Activated naive CD8-positive, alpha-beta T cell treated with anti-CD3 and anti-CD28 coated beads, Interleukin-2, amount 10 ng/mL, durations not matched to agents 7 days and 5 days (primary cell): ENCODE results near the gene HUNK. TPM values are rescaled to one million over a fixed set of nuclear protein-coding genes. Genes with fewer than 3 reads are reported as not detected.

Experiments used
- ATAC-seq: fragments of 150-1000 bp; cut with Tn5 transposase; one replicate; pipeline ENCODE4 v1.10.0; 2021; ENCODE audit warnings: low read depth, moderate library complexity
- POLR2A ChIA-PET: fragments of 350-600 bp; sonication (Branson Sonifier 250); formaldehyde crosslinking; loops from one replicate; lab custom pipeline; 2021; ENCODE audit warnings: antibody characterized with exemption; lab: Charles Lee
- DNase-seq: peaks from one replicate; pipeline ENCODE4 v3.0.0; 2021
- H3K27ac Mint-ChIP-seq: one replicate; pipeline ENCODE4 v1.8.0; 2022; ENCODE audit warnings: mild to moderate bottlenecking, mixed read lengths
- H3K27me3 Mint-ChIP-seq: one replicate; pipeline ENCODE4 v1.8.0; 2022; ENCODE audit warnings: mild to moderate bottlenecking, moderate library complexity, mixed read lengths
- H3K36me3 Mint-ChIP-seq: one replicate; pipeline ENCODE4 v1.8.0; 2021; ENCODE audit warnings: mild to moderate bottlenecking, mixed read lengths
- H3K4me1 Mint-ChIP-seq: one replicate; pipeline ENCODE4 v1.8.0; 2021; ENCODE audit warnings: mixed read lengths
- H3K4me3 Mint-ChIP-seq: one replicate; pipeline ENCODE4 v1.8.0; 2022; ENCODE audit warnings: mild to moderate bottlenecking, moderate library complexity, mixed read lengths
- H3K9me3 Mint-ChIP-seq: one replicate; pipeline ENCODE4 v1.8.0; 2021; ENCODE audit warnings: mixed read lengths
- total RNA-seq, 2 experiments: library from RNA; stranded (reverse); gene quantifications; one replicate each; pipeline ENCODE4 v1.2.3, GENCODE V29; 2021

Gene HUNK
- total RNA-seq, 2 experiments from 2014 or later, result 0.48 to 0.78 TPM

DNA sequence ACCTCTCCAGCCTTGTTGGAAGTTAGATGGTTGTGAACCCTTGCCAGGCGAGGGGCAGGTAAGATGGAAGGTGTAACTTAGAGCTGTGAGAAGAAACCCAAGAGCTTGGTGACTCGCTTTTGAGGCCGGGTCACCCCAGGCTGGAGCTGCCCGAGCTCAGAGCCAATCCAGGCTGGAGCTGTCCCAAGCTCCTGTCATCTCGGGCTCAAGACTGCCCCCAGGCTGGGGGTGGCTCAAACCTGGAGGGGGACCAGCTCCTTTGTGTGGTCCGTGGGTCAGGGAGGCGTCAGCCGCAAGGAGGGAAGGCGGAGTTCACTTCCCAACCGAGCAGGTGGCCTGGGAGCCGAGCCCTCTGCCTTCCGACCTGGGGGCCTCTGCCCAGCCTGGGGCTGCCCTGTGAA lies 2.0 kb downstream of the HUNK start:
- Mint-ChIP-seq H3K9me3 (no peaks in the 10 kb centered on the region), H3K4me3 (no peak overlapping the region), H3K36me3 (no peaks in the 10 kb centered on the region), H3K27ac (no peak overlapping the region), H3K4me1 (peaks cover 6% of the 10 kb centered on the region), H3K27me3 (peaks cover 46% of the 10 kb centered on the region)
- no peak for ATAC-seq
- DNase-seq, result no peak
- POLR2A ChIA-PET, result no interaction called here

- DNase-seq (no peak), ATAC-seq (no peak)
- peaks cover 6% of the 10 kb centered on the region for H3K4me1 Mint-ChIP-seq
- POLR2A ChIA-PET, result no interaction called here
- H3K4me3 Mint-ChIP-seq, result no peak overlapping the region
- peaks cover 39% of the 10 kb centered on the region for H3K27me3 Mint-ChIP-seq
- no peaks in the 10 kb centered on the region for H3K36me3 Mint-ChIP-seq
- H3K9me3 Mint-ChIP-seq, result no peaks in the 10 kb centered on the region
- H3K27ac Mint-ChIP-seq, result no peak overlapping the region
Observed at GRCh38 chr21:31875496-31876015, 2.7 kb downstream of the HUNK start.

DNA sequence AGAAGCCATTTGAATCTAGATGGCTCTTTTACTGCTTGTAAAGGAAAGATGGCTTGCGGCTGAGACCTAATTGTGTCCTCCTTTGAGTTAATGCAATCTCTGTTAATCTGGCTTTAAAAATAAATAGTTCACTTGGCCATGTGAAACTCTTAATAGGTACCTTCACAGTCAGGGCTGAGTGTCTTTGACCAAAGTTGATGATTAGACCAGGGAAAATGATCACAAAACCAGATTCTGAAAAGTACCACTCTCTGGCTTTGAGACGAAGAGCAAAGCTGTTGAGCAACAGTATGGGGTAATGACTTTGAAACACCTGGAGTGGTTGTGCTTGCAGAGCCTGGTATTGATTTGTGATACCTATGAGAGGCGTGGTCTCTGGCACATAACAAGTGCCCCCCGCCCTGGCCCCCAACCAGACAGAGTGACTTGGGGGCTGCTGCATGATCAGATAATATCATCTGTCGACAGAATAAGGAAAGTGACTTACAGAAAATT lies 4.7 kb downstream of the HUNK start:
- H3K27me3 Mint-ChIP-seq, result peaks cover 23% of the 10 kb centered on the region
- POLR2A ChIA-PET, result no interaction called here
- ATAC-seq, result no peak
- H3K9me3 Mint-ChIP-seq, result no peaks in the 10 kb centered on the region
- peaks cover under 1% of the 10 kb centered on the region for H3K4me1 Mint-ChIP-seq
- H3K36me3 Mint-ChIP-seq, result no peaks in the 10 kb centered on the region
- DNase-seq, result no peak
- H3K4me3 Mint-ChIP-seq, result no peak overlapping the region
- H3K27ac Mint-ChIP-seq, result no peak overlapping the region

DNA sequence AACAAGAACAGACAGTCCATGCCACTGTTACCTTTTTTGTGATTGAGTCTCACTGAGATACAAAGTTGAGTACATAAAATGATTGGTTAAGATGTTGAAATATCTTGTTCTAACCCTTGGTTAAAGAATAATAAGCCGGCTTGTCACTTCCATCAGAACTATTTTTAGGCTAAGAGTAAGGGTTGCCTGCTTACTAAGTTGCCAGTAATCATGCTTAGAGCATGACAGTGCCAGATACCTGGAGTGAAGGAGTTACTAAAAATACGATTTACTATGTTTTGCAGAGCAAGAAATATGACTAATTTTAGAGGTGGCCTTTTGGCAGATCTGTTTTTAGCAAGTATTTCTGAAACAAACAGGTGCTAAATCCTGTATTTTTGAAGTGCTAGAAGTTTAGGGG lies 6.0 kb downstream of the HUNK start:
- H3K36me3 Mint-ChIP-seq, result no peaks in the 10 kb centered on the region
- H3K9me3 Mint-ChIP-seq, result no peaks in the 10 kb centered on the region
- H3K4me1 Mint-ChIP-seq, result no peaks in the 10 kb centered on the region
- H3K4me3 Mint-ChIP-seq, result no peak overlapping the region
- H3K27me3 Mint-ChIP-seq, result peaks cover 22% of the 10 kb centered on the region
- no peak overlapping the region for H3K27ac Mint-ChIP-seq
- ATAC-seq (no peak), DNase-seq (no peak)
- POLR2A ChIA-PET, result no interaction called here

- H3K9me3 Mint-ChIP-seq, result no peaks in the 10 kb centered on the region
- DNase-seq, result no peak
- ATAC-seq, result no peak
- H3K27ac Mint-ChIP-seq, result no peak overlapping the region
- peaks cover 22% of the 10 kb centered on the region for H3K27me3 Mint-ChIP-seq
- H3K4me3 Mint-ChIP-seq, result no peak overlapping the region
- no peaks in the 10 kb centered on the region for H3K4me1 Mint-ChIP-seq
- no peaks in the 10 kb centered on the region for H3K36me3 Mint-ChIP-seq
- POLR2A ChIA-PET, result no interaction called here
Observed at GRCh38 chr21:31879241-31879650, 6.4 kb downstream of the HUNK start.

DNA sequence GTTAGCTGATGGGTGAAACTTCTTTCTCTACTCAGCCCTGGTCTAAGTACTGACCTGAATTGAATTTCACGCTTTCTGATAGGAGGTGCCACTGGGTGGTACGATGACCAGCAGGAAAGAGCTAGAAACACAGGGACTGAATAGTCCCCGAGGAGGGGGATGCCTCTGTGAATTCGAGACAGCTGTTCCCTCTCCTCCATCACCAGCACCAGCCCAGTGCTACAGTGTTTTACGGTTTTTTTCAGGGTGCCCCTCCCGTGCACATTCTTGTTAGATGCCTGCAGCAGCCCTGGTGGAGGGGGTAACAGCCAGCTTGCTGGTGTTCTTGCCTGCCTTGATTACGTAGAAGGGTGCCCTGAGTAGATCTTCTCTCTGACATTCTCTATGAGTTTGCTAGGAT lies 7.1 kb downstream of the HUNK start:
- POLR2A ChIA-PET, result no interaction called here
- Mint-ChIP-seq H3K36me3 (no peaks in the 10 kb centered on the region), H3K9me3 (no peaks in the 10 kb centered on the region), H3K4me3 (no peak overlapping the region), H3K27ac (no peak overlapping the region), H3K4me1 (no peaks in the 10 kb centered on the region), H3K27me3 (peaks cover 19% of the 10 kb centered on the region)
- DNase-seq (no peak), ATAC-seq (no peak)

GRCh38 chr21:31880816-31881215 lies 8.0 kb downstream of the HUNK start:
- Mint-ChIP-seq H3K36me3 (no peaks in the 10 kb centered on the region), H3K4me3 (no peak overlapping the region), H3K27ac (no peak overlapping the region), H3K4me1 (no peaks in the 10 kb centered on the region), H3K27me3 (peaks cover 10% of the 10 kb centered on the region), H3K9me3 (no peaks in the 10 kb centered on the region)
- POLR2A ChIA-PET, result no interaction called here
- DNase-seq, result no peak
- no peak for ATAC-seq

DNA sequence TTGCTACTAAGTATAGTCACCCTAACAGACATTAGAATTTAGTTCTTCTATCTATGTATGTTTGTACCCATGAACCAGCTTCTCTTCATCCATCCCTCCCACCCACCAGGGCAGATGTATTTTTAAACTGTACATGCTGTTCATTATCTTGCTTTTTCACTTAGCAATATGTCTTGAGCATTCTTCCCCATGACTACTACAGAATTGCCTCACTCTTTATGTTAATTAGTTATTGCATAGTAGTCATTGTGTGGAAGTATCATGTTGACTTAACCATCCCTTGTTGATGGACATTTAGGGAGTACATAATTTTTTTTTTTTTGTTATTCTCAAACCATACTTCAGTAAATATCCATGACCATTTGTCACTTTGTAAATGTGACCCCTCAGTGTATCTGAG lies 9.9 kb downstream of the HUNK start:
- Mint-ChIP-seq H3K27me3 (peaks cover 4% of the 10 kb centered on the region), H3K9me3 (no peaks in the 10 kb centered on the region), H3K27ac (no peak overlapping the region), H3K36me3 (no peaks in the 10 kb centered on the region), H3K4me3 (no peak overlapping the region), H3K4me1 (no peaks in the 10 kb centered on the region)
- ATAC-seq (no peak), DNase-seq (no peak)
- POLR2A ChIA-PET, result no interaction called here

DNA sequence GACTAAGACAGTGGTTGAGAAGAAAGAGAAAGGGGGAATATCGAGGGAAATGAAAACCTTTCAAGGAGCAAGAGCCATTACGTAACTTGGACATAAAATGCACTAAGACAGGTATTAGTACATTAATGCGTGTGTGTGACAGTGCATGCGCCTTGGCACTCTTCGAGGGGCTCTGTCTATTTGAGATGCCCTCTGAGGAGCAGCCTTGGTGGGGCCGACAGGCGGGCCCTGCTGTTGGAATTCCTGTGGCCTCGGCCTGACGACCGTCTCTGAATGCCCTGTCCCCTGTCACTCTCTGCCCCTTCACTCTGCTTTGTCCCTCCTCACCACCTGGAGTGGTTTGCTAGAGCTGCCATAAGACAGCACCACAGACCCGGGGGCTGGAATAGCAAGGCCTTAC lies 12.3 kb downstream of the HUNK start:
- H3K4me1 Mint-ChIP-seq, result no peaks in the 10 kb centered on the region
- no peak for ATAC-seq
- no peaks in the 10 kb centered on the region for H3K36me3 Mint-ChIP-seq
- no peak for DNase-seq
- peaks cover 11% of the 10 kb centered on the region for H3K27me3 Mint-ChIP-seq
- H3K9me3 Mint-ChIP-seq, result no peaks in the 10 kb centered on the region
- H3K4me3 Mint-ChIP-seq, result no peak overlapping the region
- no peak overlapping the region for H3K27ac Mint-ChIP-seq
- POLR2A ChIA-PET, result no interaction called here

GRCh38 chr21:31886915-31887314 lies 14.1 kb downstream of the HUNK start:
- Mint-ChIP-seq H3K36me3 (no peaks in the 10 kb centered on the region), H3K9me3 (no peaks in the 10 kb centered on the region), H3K27ac (no peak overlapping the region), H3K27me3 (peaks cover 7% of the 10 kb centered on the region), H3K4me1 (no peaks in the 10 kb centered on the region), H3K4me3 (no peak overlapping the region)
- ATAC-seq (no peak), DNase-seq (no peak)
- POLR2A ChIA-PET, result no interaction called here

DNA sequence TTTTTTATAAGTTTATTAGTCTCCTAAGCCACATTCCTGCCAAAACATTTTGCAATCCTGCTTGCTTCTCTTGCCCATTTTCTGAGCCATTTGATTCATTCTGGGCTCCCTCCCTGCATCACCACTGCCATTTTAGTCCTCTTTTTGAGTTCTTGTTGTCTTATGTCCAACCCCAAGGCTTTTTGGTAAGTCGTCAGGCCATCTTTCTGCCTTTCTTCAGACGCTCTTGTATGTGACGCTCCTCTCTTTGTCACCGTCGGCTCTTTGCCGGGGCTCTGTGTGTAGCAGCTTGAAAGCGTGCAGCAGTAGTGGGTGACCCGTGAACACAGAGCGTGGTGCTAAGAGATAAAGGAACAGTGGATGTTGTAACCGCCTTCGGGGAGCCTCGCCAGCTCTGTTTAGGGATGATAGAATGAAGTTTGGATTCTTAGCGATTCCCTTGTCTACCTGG lies 14.6 kb downstream of the HUNK start:
- Mint-ChIP-seq H3K36me3 (no peaks in the 10 kb centered on the region), H3K9me3 (no peaks in the 10 kb centered on the region), H3K27me3 (peaks cover 7% of the 10 kb centered on the region), H3K4me1 (no peaks in the 10 kb centered on the region), H3K27ac (no peak overlapping the region), H3K4me3 (no peak overlapping the region)
- no peak for DNase-seq
- ATAC-seq, result no peak
- POLR2A ChIA-PET, result no interaction called here

GRCh38 chr21:31888936-31889371 lies 16.1 kb downstream of the HUNK start:
- peaks cover 13% of the 10 kb centered on the region for H3K27me3 Mint-ChIP-seq
- ATAC-seq, result no peak
- POLR2A ChIA-PET, result no interaction called here

DNA sequence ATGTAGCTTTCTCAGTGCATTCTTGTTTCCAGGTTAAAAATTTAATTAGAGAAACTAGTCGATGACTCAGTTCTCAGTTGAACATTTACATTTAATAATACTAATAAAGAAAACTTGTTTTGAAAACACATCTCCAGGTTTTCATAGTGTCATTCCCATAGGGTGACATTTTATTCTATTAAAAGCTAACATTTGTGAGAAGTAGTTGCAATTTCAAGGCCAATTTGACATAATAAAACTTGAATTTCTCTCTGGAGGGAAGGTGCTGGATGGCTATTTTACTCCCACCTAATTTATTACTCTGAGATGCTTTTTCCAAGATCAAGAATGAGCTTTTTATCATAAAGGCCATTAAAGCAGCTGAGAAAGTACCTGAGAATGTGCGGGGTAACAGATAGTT lies 16.6 kb downstream of the HUNK start:
- ATAC-seq (no peak), DNase-seq (no peak)
- Mint-ChIP-seq H3K27ac (no peak overlapping the region), H3K4me3 (no peak overlapping the region), H3K9me3 (no peaks in the 10 kb centered on the region), H3K36me3 (no peaks in the 10 kb centered on the region), H3K27me3 (peaks cover 13% of the 10 kb centered on the region), H3K4me1 (no peaks in the 10 kb centered on the region)
- POLR2A ChIA-PET, result no interaction called here

More at GRCh38 chr21:31888936-31889371, 16.1 kb downstream of the HUNK start:
- Mint-ChIP-seq H3K9me3 (no peaks in the 10 kb centered on the region), H3K4me1 (no peaks in the 10 kb centered on the region), H3K27ac (no peak overlapping the region), H3K36me3 (no peaks in the 10 kb centered on the region), H3K4me3 (no peak overlapping the region)
- DNase-seq, result no peak

GRCh38 chr21:31892686-31893085 lies 19.9 kb downstream of the HUNK start:
- POLR2A ChIA-PET, result no interaction called here
- no peak for ATAC-seq
- Mint-ChIP-seq H3K4me1 (no peaks in the 10 kb centered on the region), H3K36me3 (no peaks in the 10 kb centered on the region), H3K9me3 (no peaks in the 10 kb centered on the region), H3K4me3 (no peak overlapping the region), H3K27ac (no peak overlapping the region), H3K27me3 (peaks cover 13% of the 10 kb centered on the region)
- DNase-seq, result no peak
